HEK293 (cell line): Measurements from ENCODE around the gene MCF2L.

Source experiments
- CTCF ChIA-PET: fragments of 350-600 bp; formaldehyde crosslinking; extraction: SDS; loops from one replicate; lab custom pipeline; 2021; ENCODE audit warnings: antibody characterized with exemption; lab: Yijun Ruan, JAX
- POLR2A ChIA-PET: fragments of 300-600 bp; formaldehyde crosslinking; extraction: SDS; loops from one replicate; lab custom pipeline; 2020; ENCODE audit warnings: antibody characterized with exemption, inconsistent platforms; lab: Yijun Ruan, JAX
- H3K27ac ChIP-seq: fragments of 200-500 bp; sonication (Bioruptor generic); 2 replicates; pipeline ENCODE4 v1.5.1; 2014; ENCODE audit warnings: low read depth, low read length, control low read depth, inconsistent platforms; ENCODE audit errors: extremely low read depth
- H3K36me3 ChIP-seq, 2 experiments: fragments of 200-500 bp in 1 of 2; sonication (Bioruptor generic) in 1 of 2; 1 replicate in 1 of 2; 2 replicates in 1 of 2; pipeline ENCODE4 v1.5.1; 2014 to 2017; ENCODE audit warnings: inconsistent platforms in 2 of 2, low read length in 2 of 2; ENCODE audit not compliant: control insufficient read depth in 2 of 2, insufficient read depth in 1 of 2
- H3K4me1 ChIP-seq: fragments of 200-500 bp; sonication (Bioruptor generic); 2 replicates; pipeline ENCODE4 v1.5.1; 2014; ENCODE audit warnings: mild to moderate bottlenecking, low read length, inconsistent platforms; ENCODE audit not compliant: control insufficient read depth, insufficient read depth
- H3K4me3 ChIP-seq: 2 replicates; pipeline ENCODE4 v1.5.1; 2011; ENCODE audit warnings: low read depth, mild to moderate bottlenecking, control low read depth, low read length, moderate library complexity
- H3K9me3 ChIP-seq: fragments of 200-500 bp; sonication (Bioruptor generic); 2 replicates; pipeline ENCODE4 v1.5.1; 2014; ENCODE audit warnings: low read depth, low read length, inconsistent platforms; ENCODE audit not compliant: control insufficient read depth, insufficient read depth
- KLF17 ChIP-seq: fragments of 450-650 bp; formaldehyde crosslinking; IDR thresholded peaks from 2 replicates; pipeline ENCODE4 v1.5.1; 2016; ENCODE audit warnings: missing biosample characterization, missing genetic modification characterization
- PRDM10 ChIP-seq: fragments of 450-650 bp; formaldehyde crosslinking; IDR thresholded peaks from 2 replicates; pipeline ENCODE4 v1.5.1; 2016; ENCODE audit warnings: missing biosample characterization, missing genetic modification characterization
- TRIM28 ChIP-seq: IDR thresholded peaks from 2 replicates; pipeline ENCODE4 v1.6.1; 2011; ENCODE audit warnings: low read length, control low read depth, borderline replicate concordance
- ZBTB1 ChIP-seq: fragments of 450-650 bp; formaldehyde crosslinking; IDR thresholded peaks from 2 replicates; pipeline ENCODE4 v1.5.1; 2016; ENCODE audit warnings: missing biosample characterization, missing genetic modification characterization
- ZBTB17 ChIP-seq: fragments of 450-650 bp; formaldehyde crosslinking; IDR thresholded peaks from 2 replicates; pipeline ENCODE4 v1.5.1; 2016; ENCODE audit warnings: missing biosample characterization, missing genetic modification characterization
- ZBTB6 ChIP-seq: fragments of 450-650 bp; formaldehyde crosslinking; IDR thresholded peaks from 2 replicates; pipeline ENCODE4 v1.5.1; 2017; ENCODE audit warnings: missing biosample characterization, missing genetic modification characterization
- ZEB2 ChIP-seq: fragments of 450-650 bp; formaldehyde crosslinking; IDR thresholded peaks from 2 replicates; pipeline ENCODE4 v1.5.1; 2016; ENCODE audit warnings: missing biosample characterization, missing genetic modification characterization
- ZFHX2 ChIP-seq: fragments of 450-650 bp; formaldehyde crosslinking; conservative IDR thresholded peaks from 2 replicates; pipeline ENCODE4 v1.5.1; 2016; ENCODE audit warnings: missing biosample characterization, missing genetic modification characterization
- ZNF157 ChIP-seq: fragments of 450-650 bp; formaldehyde crosslinking; IDR thresholded peaks from 2 replicates; pipeline ENCODE4 v1.5.1; 2016; ENCODE audit warnings: missing biosample characterization, missing genetic modification characterization
- ZNF211 ChIP-seq: fragments of 450-650 bp; formaldehyde crosslinking; IDR thresholded peaks from 2 replicates; pipeline ENCODE4 v1.5.1; 2016; ENCODE audit warnings: low read depth, missing biosample characterization, missing genetic modification characterization
- ZNF214 ChIP-seq: fragments of 450-650 bp; formaldehyde crosslinking; IDR thresholded peaks from 2 replicates; pipeline ENCODE4 v1.5.1; 2017; ENCODE audit warnings: missing biosample characterization, mild to moderate bottlenecking, missing genetic modification characterization, borderline replicate concordance
- ZNF24 ChIP-seq: fragments of 450-650 bp; formaldehyde crosslinking; IDR thresholded peaks from 2 replicates; pipeline ENCODE4 v1.5.1; 2016; ENCODE audit warnings: missing biosample characterization, missing genetic modification characterization
- ZNF280C ChIP-seq: fragments of 450-650 bp; formaldehyde crosslinking; IDR thresholded peaks from 2 replicates; pipeline ENCODE4 v1.5.1; 2016; ENCODE audit warnings: missing biosample characterization, missing genetic modification characterization
- ZNF292 ChIP-seq: fragments of 450-650 bp; formaldehyde crosslinking; IDR thresholded peaks from 2 replicates; pipeline ENCODE4 v1.5.1; 2016; ENCODE audit warnings: low read depth, missing biosample characterization, missing genetic modification characterization, borderline replicate concordance
- ZNF404 ChIP-seq: fragments of 450-650 bp; formaldehyde crosslinking; IDR thresholded peaks from 2 replicates; pipeline ENCODE4 v1.5.1; 2017; ENCODE audit warnings: missing biosample characterization, missing genetic modification characterization
- ZNF449 ChIP-seq: fragments of 450-650 bp; formaldehyde crosslinking; IDR thresholded peaks from 2 replicates; pipeline ENCODE4 v1.5.1; 2017; ENCODE audit warnings: missing biosample characterization, mild to moderate bottlenecking, missing genetic modification characterization, moderate library complexity
- ZNF626 ChIP-seq: fragments of 450-650 bp; sonication (Bioruptor Pico); formaldehyde crosslinking; IDR thresholded peaks from 2 replicates; pipeline ENCODE4 v1.5.1; 2018; ENCODE audit warnings: missing biosample characterization, missing genetic modification characterization, inconsistent platforms
- ZNF747 ChIP-seq: fragments of 450-650 bp; formaldehyde crosslinking; IDR thresholded peaks from 2 replicates; pipeline ENCODE4 v1.5.1; 2016; ENCODE audit warnings: missing biosample characterization, missing genetic modification characterization
- ZNF843 ChIP-seq: fragments of 450-650 bp; formaldehyde crosslinking; IDR thresholded peaks from 2 replicates; pipeline ENCODE4 v1.5.1; 2016; ENCODE audit warnings: missing biosample characterization, missing genetic modification characterization

Gene MCF2L

GRCh38 chr13:113116206-113116800 is 147.3 kb downstream of the MCF2L start:
- H3K4me3 ChIP-seq: no peak overlapping the region
- POLR2A ChIA-PET: no interaction called here
- TF ChIP-seq ZBTB1 (tag by site-specific recombination) (no peak), ZNF626 (tag by site-specific recombination) (no peak), TRIM28 (no peak), ZNF843 (tag by site-specific recombination) (no peak), ZNF214 (tag by site-specific recombination) (no peak), ZNF157 (tag by site-specific recombination) (no peak), ZNF24 (tag by site-specific recombination) (no peak), KLF17 (tag by site-specific recombination) (no peak), ZNF211 (no peak), PRDM10 (no peak), ZBTB17 (no peak), ZNF292 (tag by site-specific recombination) (no peak), ZBTB6 (tag by site-specific recombination) (no peak), ZNF280C (tag by site-specific recombination) (no peak)
- H3K36me3 ChIP-seq: no peaks in the 10 kb centered on the region
- no peak overlapping the region for H3K27ac ChIP-seq
- CTCF ChIA-PET: interaction anchor here (0.5 kb wide), 1 partner anchor 9 kb away, joined by 3 read pairs; no protein-coding TSS in a partner anchor
- H3K4me1 ChIP-seq: no peaks in the 10 kb centered on the region
- no peaks in the 10 kb centered on the region for H3K9me3 ChIP-seq

- H3K4me1 ChIP-seq: no peaks in the 10 kb centered on the region
- no peaks in the 10 kb centered on the region for H3K36me3 ChIP-seq
- H3K9me3 ChIP-seq: no peaks in the 10 kb centered on the region
- ChIA-PET POLR2A (no interaction called here), CTCF (interaction anchor here (0.6 kb wide), 1 partner anchor 527 kb away, joined by 6 read pairs; no protein-coding TSS in a partner anchor)
- TF ChIP-seq ZNF404 (tag by site-specific recombination) (no peak), ZNF449 (no peak), ZNF747 (tag by site-specific recombination) (no peak), ZFHX2 (tag by site-specific recombination) (no peak), ZEB2 (tag by site-specific recombination) (no peak)
- no peak overlapping the region for H3K4me3 ChIP-seq
- no peak overlapping the region for H3K27ac ChIP-seq
Observed at GRCh38 chr13:113116871-113117271, 147.9 kb downstream of the MCF2L start.
